NCI-H2227 (cell line): ENCODE results near the gene CA10.

ENCODE experiments used
- DNase-seq: peaks from one replicate; lab custom pipeline; 2025; ENCODE audit not compliant: unreplicated experiment; lab: John Stamatoyannopoulos, UW

CA10 gene

GRCh38 chr17:51611585-51611984 lies 546.9 kb downstream of the CA10 start:
- DNase-seq, result no peak

- DNase-seq, result no peak
Measured at GRCh38 chr17:51610834-51611233, 547.7 kb downstream of the CA10 start.

- DNase-seq, result no peak
Measured at GRCh38 chr17:51610155-51610554, 548.4 kb downstream of the CA10 start.

GRCh38 chr17:51608251-51608933 lies 550.1 kb downstream of the CA10 start:
- no peak for DNase-seq

GRCh38 chr17:51607512-51607911 lies 551.0 kb downstream of the CA10 start:
- no peak for DNase-seq

GRCh38 chr17:51604299-51605020 lies 554.1 kb downstream of the CA10 start:
- no peak for DNase-seq

GRCh38 chr17:51601622-51602261 lies 556.8 kb downstream of the CA10 start:
- DNase-seq, result no peak

GRCh38 chr17:51598824-51599223 lies 559.7 kb downstream of the CA10 start:
- DNase-seq, result no peak

GRCh38 chr17:51597345-51597744 lies 561.2 kb downstream of the CA10 start:
- DNase-seq, result no peak

- no peak for DNase-seq
Measured at GRCh38 chr17:51595826-51596398, 562.6 kb downstream of the CA10 start.

GRCh38 chr17:51590071-51590656 lies 568.4 kb downstream of the CA10 start:
- peak; percentile 63 for DNase-seq

GRCh38 chr17:51588063-51588462 lies 570.5 kb downstream of the CA10 start:
- DNase-seq, result no peak

GRCh38 chr17:51587516-51587915 lies 571.0 kb downstream of the CA10 start:
- DNase-seq, result no peak

GRCh38 chr17:51585514-51586104 lies 572.9 kb downstream of the CA10 start:
- DNase-seq, result peak; percentile 6

GRCh38 chr17:51580869-51581268 lies 577.6 kb downstream of the CA10 start:
- DNase-seq, result no peak
